ENCODE results near the gene ZNF570.

ZNF570 gene

DNA sequence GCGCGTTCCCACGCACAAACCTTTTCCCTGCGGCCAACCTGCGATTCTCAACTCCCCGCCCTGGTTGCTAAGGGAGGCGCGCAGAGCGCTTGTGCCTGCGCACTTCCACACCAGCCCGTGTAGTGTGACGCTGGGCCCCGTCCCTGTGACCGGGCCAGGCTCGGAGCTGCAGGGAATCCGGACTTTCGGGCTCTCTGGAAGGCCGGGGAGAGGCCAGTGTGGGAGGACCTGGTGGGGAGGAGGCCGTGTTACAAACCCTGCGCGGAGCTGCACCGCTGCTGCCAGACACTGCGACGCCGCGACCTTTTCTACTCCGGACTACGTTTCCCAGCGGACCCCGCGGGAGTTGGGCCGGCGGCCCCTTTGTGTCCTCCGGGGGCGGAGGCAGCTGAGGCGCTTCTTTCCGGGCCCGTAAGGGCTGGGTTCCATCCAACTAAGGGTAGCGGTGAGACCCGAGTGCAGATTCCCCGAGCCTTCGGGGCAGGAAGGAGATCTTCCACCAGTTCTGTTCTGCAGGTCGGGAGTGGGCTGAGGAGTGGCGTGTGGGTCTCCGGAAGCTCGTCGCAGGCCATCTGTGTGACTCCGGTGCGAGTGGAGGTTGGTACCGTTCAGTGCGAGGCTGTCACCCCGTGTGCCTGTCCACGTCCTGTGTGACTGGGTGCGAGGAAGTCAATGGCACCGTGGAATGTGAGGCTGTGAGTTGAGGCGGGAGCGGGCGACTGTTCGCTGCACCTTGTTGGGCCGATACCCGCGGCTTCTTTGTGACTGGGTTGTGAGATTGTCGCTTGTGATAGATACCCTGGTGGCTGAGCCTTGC is at the start of gene ZNF570:
TSS of gene ZNF570 (plus strand) at position 396 of the 817 bp plus-strand sequence. CDS start 999 bp downstream, outside the sequence.
- peak; percentile 81 for DNase-seq

- no peak for DNase-seq
Observed at GRCh38 chr19:37452500-37453245, 16.5 kb upstream of the ZNF570 start.

DNA sequence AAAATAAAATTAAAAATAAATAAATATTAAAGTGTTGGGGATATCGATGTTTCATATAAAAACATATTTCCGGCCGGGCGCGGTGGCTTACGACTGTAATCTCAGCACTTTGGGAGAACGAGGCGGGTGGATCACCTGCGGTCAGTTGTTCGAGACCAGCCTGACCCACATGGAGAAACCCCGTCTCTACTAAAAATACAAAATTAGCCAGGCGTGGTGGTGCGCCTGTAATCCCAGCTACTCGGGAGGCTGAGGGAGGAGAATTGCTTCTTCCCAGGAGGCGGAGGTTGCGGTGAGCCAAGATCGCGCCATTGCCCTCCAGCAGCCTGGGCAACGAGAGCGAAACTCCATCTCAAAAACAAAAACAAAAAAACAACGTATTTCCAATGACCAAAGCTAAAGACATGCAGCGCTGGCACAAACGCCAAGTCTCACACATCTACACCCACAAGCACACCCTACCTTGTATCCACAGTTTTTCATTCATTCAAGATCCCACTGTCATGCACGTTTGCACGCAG is 2.8 kb upstream of the ZNF570 start:
- DNase-seq: no peak

GRCh38 chr19:37466798-37467607 is 2.2 kb upstream of the ZNF570 start, which contains the start of gene ZNF569:
Gene ZNF569, minus strand, starts transcription at chr19:37467444. Its CDS starts 22,523 bp downstream, at chr19:37444921.
- peak; percentile 81 for DNase-seq

GRCh38 chr19:37467608-37468090 is 1.5 kb upstream of the ZNF570 start:
- DNase-seq: no peak

- DNase-seq: no peak
Observed at GRCh38 chr19:37470216-37470615, 1.1 kb downstream of the ZNF570 start.

GRCh38 chr19:37472165-37472564 is 3.0 kb downstream of the ZNF570 start:
- DNase-seq: no peak

GRCh38 chr19:37484406-37485168 is 15.4 kb downstream of the ZNF570 start:
- no peak for DNase-seq

- no peak for DNase-seq
Observed at GRCh38 chr19:37492213-37492612, 23.1 kb downstream of the ZNF570 start.

DNA sequence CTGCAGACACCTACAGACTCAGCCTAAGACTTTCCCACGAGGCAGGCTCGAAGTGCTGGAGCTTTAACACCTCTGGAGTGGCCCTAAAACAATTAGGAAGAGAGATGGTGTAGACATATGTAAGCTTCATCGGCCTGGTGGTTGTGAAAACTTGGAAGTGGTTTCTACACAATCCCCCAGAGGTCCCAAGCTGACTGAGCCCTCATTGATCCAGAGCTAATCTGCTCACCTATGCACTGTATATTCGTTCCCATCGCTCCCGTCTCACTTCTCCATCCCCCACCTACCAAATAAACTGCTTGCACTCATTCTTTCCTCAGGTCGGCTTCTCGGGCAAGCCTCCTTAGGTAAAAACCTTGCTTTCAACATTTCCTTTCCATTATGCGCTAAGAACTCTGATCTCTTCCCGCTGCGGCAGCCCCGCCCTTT is 36.8 kb downstream of the ZNF570 start:
- DNase-seq: no peak

DNA sequence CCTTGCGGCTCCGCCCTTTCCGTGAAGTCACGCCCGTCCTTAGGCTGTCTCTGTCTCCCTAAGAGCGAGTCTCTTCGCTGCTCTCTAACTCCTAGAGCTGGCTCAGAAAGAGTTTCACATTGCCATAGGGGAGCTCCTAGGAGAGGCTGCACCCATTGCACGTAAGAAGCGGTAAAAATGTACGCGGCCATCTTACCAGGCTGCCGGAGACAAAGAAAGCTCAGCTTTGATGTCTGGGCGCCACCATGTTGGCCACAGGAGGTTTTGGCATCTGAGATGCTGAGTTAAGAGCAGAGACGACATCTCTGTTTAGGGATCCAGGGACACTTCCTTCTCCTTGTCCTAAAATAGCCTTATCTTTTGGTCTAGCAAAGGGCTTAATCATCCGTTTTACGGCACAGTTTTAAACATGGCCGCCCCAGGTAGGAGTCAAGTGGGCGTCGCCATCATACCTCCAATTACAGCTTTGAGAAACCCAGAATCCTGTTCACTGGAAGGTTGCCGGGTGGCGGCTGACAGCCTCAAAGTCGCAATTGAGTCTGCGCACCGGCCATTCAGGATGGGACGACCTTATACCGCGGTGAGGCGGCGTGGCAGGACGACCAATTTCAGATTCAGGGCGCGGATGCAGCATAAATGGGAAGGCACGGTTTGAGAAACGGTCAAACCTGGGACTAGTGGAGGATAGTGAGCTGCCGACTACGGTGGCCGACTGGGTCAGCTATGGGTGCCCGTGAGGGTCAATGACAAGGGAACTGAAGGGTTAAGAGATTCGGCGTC is 37.4 kb downstream of the ZNF570 start, which contains the start of gene ZNF793:
TSS of gene ZNF793 (plus strand) at position 553 of the 780 bp plus-strand sequence. CDS start 16,501 bp downstream, outside the sequence.
- DNase-seq: peak; percentile 1

GRCh38 chr19:37507167-37507464 is 38.0 kb downstream of the ZNF570 start:
- DNase-seq: no peak

GRCh38 chr19:37511186-37511585 is 42.0 kb downstream of the ZNF570 start:
- no peak for DNase-seq

DNA sequence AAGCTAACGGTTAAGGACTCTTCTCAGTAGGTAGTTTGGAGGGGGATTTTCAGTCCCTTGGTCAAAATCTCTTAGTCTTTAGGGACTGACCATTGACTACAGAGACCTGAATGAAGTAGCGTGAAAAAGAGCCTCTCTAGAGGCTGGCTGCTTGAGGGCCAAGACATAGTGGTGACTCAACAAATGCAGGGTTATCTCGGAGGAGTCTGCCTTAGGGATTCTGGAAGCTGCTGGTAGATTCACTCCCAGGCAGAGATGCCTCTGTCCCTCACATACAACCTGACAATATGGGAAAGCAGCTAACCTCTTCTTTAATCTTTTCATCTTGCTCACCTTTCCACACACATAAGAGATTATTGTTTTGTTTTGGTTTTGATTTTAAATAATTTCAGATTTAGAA is 42.7 kb downstream of the ZNF570 start:
- DNase-seq: no peak

DNA sequence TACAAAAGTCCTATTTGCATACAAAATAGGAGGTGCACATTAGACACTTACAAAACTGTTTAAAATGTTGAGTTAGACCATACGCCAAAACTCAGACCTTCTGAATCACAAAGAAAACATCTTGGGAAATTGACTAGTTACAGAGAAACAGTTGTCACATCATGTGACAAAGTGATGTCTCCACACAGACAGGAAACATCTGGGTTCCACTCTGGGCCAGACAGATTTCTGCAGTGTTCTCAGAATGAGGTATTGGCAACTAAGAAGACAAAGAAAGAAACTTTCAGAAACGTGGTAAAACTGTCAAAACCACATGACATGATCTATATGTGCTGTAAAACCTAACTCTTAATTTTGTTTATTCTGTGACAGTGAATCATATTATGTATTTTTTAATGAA is 44.2 kb downstream of the ZNF570 start:
- DNase-seq: no peak

DNA sequence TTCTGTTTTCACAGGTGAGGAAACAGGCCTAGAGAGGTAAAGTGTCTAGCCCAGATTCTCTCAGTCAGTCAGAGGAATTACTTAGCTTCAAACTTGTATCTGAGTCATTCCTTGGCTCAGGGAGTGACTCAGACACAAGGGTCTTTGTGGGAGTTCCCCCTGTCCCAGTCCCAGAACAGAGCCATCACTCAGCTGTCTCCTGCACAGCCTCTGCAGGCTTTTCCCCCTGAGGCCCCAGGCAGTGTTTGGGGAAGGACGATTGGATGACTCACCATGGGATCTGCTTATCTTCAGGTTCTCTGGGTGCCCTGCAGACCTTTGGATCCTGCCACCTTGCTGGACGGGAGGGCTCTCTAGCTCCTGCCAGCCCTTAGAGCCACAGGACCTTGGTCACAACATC is 50.7 kb downstream of the ZNF570 start:
- no peak for DNase-seq

- DNase-seq: no peak
Observed at GRCh38 chr19:37537391-37537947, 68.3 kb downstream of the ZNF570 start.
